Activated CD8-positive, alpha-beta memory T cell treated with anti-CD3 and anti-CD28 coated beads for 48 hours (primary cell): ENCODE results near the gene DMRT2.

Experiments used
- DNase-seq, 3 experiments: peaks; one replicate each; pipeline ENCODE4 v3.0.0-alpha.2; 2020; ENCODE audit warnings: low read depth in 2 of 3, low spot score in 2 of 3

The DMRT2 gene

GRCh38 chr9:1046639-1047572 is 3.3 kb upstream of the DMRT2 start:
- DNase-seq, result no peak

GRCh38 chr9:1047591-1048230 is 2.4 kb upstream of the DMRT2 start:
- DNase-seq, result no peak

- DNase-seq, result no peak
Measured at GRCh38 chr9:1048231-1048619, 1.9 kb upstream of the DMRT2 start.

- no peak for DNase-seq
Measured at GRCh38 chr9:1048811-1049210, 1.3 kb upstream of the DMRT2 start.

- no peak for DNase-seq
Measured at GRCh38 chr9:1049641-1050040, 516 bp upstream of the DMRT2 start.

- DNase-seq, result no peak
Measured at GRCh38 chr9:1051210-1051583, 1.0 kb downstream of the DMRT2 start.

GRCh38 chr9:1051584-1052275 is 1.6 kb downstream of the DMRT2 start:
- no peak for DNase-seq

GRCh38 chr9:1052365-1053281 is 2.5 kb downstream of the DMRT2 start:
- DNase-seq, result no peak

GRCh38 chr9:1053282-1053621 is 3.1 kb downstream of the DMRT2 start:
- DNase-seq, result no peak

- no peak for DNase-seq
Measured at GRCh38 chr9:1053986-1054425, 3.8 kb downstream of the DMRT2 start.

- no peak for DNase-seq
Measured at GRCh38 chr9:1055166-1055565, 5.0 kb downstream of the DMRT2 start.

- no peak for DNase-seq
Measured at GRCh38 chr9:1057910-1058309, 7.8 kb downstream of the DMRT2 start.

GRCh38 chr9:1058826-1059487 is 8.8 kb downstream of the DMRT2 start:
- no peak for DNase-seq

- no peak for DNase-seq
Measured at GRCh38 chr9:1065130-1065529, 15.0 kb downstream of the DMRT2 start.

- DNase-seq, result no peak
Measured at GRCh38 chr9:1070692-1071091, 20.5 kb downstream of the DMRT2 start.

GRCh38 chr9:1071730-1072129 is 21.6 kb downstream of the DMRT2 start:
- no peak for DNase-seq

GRCh38 chr9:1073497-1073896 is 23.3 kb downstream of the DMRT2 start:
- DNase-seq, result no peak

- no peak for DNase-seq
Measured at GRCh38 chr9:1077616-1078015, 27.5 kb downstream of the DMRT2 start.

GRCh38 chr9:1083325-1083913 is 33.3 kb downstream of the DMRT2 start:
- DNase-seq, result no peak

GRCh38 chr9:1085086-1085485 is 34.9 kb downstream of the DMRT2 start:
- DNase-seq, result no peak
